Right lung (tissue), 5 donors: Measurements from ENCODE around the gene MYOC. TPM values are rescaled to one million over a fixed set of nuclear protein-coding genes. Genes with fewer than 3 reads are reported as not detected.
"Not testable (repeated sequence)": the region's sequence is repeated elsewhere in the genome, so short reads cannot be mapped to it uniquely, and the experiment has no call there.

Experiments used
- DNase-seq, 2 donors: peaks; one replicate each; pipeline ENCODE4 v3.0.0-alpha.2; 2013
- polyA plus RNA-seq, 5 donors: library from polyadenylated mRNA; unstranded; fragments of 120-200 nt; gene quantifications; one replicate each; pipeline versions ENCODE4 v1.2.1 to v1.2.3, GENCODE V29; 2013; ENCODE audit warnings: inconsistent platforms in 1 of 5, low replicate concordance in 1 of 5; ENCODE audit not compliant: insufficient read length in 5 of 5, insufficient read depth in 1 of 5

The MYOC gene
- polyA plus RNA-seq, 5 donors, result 2.8 to 7.6 (median 6.1) TPM

DNA sequence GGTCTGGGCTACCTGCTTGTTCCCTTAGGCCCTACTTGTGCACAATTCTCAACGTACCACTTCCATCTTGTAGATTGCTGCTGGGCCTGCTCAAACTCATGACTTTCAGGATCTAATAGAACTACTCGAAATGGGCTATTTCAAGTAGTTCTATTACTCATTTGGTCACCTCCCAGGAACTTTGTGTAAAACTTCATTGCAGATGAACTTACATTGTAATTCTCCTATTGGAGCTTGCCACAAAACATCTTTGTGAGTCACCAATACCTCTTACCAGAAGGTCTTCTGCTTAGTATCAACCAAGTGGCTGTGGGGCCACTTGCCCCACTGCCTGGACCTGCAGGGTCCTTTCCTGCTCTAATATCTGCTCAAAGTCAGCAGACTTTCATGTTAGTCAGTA, 41.2 kb downstream of the MYOC start:
- no peak for DNase-seq

DNA sequence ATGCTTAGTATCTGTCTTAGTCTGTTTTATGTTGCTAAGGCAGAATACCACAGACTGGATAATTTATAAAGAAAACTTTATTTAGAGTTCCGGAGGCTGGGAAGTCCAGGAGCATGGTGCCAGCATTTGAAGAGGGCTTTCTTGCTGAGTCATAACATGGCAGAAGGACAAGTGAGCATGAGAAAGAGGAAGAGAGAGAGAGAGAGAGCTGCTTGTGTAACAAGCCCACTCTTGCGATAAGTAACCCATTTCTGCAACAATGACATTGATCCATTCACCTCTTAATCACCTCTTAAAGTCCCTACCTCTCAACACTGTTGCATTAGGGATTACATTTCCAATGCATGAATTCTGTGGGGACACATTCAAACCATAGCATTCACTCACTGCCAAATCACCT, 42.1 kb downstream of the MYOC start:
- DNase-seq, result no peak

DNA sequence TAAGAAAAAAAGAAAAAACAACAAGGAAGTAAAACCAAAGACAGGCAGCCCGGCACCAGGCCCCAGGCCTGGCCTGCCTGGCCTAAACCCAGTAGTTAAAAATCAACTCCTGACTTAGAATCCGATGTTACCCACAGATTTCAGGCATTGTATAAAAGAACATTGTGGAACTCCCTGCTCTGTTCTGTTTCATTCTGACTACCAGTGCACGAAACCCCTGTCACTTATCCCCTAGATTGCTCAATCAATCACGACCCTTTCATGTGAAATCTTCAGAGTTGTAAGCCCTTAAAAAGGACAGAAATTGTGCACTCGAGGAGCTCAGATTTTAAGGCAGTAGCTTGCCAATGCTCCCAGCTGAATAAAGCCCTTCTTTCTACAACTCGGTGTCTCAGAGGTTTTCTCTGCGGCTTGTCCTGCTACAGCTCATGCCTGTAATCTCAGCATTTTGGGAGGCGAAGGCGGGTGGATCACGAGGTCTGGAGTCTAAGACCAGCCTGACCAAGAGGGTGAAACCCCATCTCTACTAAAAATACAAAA, 46.0 kb downstream of the MYOC start:
- no peak for DNase-seq

DNA sequence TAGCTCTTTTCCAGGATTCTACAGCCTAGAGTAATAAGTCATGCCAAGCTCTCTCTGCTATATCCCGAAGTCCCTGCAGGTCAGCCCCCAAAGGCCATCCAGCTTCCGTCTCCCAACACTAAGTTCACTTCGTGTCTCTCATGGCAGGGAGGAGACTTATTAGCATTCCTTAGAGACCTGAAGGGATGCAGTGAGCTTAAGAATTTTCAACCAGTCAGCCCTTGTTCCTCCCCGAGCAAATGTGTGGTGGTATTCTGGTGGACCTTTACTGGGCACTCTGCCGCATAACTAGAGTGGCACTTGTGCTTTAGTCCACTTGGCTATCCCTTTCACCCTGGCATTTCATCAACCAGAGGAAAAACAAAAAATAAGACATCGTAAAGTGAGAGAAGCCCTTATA, 49.4 kb downstream of the MYOC start:
- not testable (repeated sequence) for DNase-seq

DNA sequence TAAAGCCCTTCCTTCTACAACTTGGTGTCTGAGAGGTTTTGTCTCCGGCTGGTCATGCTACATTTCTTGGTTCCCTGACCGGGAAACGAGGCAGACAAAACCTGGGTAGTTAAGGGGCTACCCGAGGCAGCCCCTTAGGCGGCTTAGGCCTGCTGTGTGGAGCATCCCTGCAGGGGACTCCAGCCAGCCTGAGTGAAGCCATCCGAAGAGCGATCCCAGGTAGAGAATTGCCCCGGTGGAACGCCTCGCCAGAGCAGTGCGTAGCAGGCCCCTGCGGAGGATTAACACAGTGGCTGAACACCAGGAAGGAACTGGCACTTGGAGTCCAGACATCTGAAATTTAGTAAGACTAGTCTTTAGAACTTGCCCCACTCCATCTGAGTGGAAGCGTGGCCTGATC, 51.6 kb downstream of the MYOC start:
- no peak for DNase-seq

DNA sequence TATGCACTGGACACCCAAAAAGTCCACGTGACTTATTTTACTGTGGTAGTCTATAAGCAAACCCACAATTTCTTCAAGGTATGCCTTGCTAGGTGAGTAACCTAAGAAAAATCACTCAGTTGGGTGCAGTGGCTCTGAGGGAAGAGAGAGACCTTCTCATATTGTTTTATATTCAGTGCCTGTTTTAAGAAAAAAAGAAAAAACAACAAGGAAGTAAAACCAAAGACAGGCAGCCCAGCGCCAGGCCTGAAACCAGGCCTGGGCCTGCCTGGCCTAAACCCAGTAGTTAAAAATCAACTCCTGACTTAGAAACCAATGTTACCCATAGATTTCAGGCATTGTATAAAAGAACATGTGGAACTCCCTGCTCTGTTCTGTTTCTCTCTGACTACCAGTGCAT, 52.2 kb downstream of the MYOC start:
- DNase-seq, result not testable (repeated sequence)

DNA sequence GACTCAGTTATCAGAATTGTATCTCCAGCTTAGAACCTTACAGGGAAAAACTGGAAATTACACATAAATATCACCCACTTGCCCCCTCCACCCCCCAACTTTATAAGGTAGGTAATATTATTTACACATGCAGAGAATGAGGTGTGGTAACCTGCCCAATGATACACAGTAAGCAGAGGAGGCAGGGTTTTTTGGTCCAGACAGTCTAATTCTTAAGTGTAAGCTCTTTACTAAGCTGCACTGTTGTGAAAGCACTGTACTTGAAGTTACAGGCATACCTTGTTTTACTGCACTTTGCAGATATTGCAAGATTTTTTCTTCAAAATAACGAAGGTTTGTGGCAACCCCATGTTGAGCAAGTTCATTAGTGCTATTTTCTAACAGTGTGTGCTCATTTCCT, 55.3 kb downstream of the MYOC start:
- DNase-seq, result no peak

DNA sequence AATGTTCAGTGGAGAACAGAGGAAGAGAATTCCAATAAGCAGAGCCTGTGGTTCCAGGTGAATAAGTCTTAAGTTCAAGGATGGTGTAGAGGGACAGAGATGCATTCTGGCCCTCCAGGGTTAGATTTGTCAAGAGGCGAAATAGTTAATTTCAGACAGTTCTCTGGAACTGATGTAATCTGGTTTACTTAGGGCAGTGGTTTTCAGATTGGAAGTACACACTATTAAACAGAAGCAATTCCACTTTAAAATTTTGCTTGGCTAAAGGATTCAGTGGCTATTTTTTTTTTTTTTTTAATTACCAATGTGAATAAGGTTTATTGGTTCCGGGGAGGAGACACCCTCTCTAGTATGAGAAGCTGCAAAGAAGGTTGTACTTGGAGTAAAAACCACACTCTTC, 55.8 kb downstream of the MYOC start:
- DNase-seq, result no peak

DNA sequence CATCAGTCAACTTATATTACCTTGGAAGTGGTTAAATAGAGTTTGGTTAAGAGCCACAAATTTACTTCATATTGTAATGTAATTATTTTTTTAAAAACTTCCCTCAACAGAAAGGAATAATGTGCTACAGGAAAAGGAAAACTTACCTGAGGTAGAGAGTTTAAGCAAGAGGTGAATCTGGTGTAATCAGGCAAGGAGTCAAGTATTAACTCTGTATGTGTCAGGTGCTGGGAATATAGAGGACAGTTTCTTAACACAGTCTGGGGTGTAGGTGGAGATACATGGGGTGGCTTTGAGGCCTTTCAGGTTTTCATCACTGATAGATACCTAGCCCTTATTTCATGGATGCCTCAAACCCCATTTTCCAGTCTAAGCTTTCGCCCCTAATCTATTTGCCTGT, 56.4 kb downstream of the MYOC start:
- no peak for DNase-seq

DNA sequence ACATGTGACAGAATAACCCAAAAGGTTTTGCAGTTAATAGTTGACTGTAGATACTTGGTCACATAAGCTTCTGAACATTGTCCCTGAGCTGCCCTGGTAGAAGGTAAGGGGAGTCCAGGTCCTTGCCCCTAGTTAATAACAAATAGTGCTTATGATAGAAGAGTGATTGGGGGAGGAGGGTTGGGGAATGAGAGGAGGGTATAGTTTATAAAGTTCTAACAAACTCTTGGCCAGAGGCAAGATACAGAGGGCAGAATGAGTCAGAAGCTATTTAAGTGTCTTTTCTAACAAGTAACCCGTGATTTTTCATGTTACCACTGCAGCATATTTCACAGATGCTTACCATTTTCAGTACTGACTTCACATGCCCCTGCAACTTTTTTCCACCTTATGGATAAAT, 57.2 kb downstream of the MYOC start:
- DNase-seq, result no peak

DNA sequence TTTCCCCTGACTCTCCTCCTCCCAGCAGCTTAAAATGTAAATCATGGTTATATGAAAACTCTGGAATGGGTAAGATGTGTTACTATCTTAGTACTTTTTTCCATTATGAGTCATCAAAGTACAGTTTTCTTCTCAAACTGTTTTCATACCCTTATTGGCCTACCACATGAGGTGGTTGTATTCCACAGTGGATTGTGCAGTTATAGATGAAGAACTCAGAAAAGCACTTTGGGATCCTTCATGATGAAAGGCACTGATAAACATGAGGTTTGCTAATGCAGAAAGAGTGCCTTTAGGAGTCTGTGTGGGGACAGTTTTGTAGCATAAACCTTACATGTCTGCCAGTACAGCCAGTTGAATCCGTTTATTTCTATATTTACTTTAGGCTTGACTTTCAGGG, 62.5 kb downstream of the MYOC start:
- no peak for DNase-seq

DNA sequence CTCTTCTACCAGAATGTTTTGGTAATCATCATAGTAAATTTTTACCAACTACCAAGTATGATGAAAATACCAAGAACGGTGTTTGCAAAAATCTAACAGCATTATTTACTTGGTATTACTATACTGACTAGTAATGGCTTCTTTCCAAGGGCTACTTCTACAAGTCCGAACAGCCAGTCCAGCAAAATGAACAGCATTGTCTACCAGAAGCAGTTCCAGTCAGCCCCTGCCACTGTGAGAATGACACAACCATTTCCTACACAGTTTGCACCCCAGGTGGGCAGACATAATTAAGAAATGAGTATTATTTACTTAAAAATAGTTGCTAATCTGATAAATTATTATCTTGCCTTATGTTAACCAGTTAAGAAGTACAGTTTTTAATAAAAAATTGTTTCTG, 64.3 kb downstream of the MYOC start:
- no peak for DNase-seq

DNA sequence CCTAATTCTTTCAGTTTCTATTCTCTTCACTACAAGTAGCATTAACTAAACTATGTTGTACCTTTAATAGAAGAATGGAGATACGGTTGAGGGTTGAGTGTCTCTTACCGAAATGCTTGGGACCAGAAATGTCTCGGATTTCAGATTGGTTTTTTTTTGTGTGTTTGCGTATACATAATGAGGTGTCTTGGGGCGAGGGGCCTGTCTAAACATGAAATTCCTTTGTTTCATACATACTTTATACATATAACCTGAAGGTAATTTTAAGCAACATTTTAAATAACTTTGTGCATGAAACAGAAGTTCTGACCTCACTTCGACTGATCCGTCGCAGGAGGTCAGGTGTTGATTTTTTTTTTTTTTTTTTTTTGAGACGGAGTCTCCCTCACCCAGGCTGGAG, 66.8 kb downstream of the MYOC start:
- no peak for DNase-seq

Other genes starting within 250 kb of the MYOC start
- gene PRRC2C, start 167.2 kb downstream of the MYOC start, polyA plus RNA-seq, result 100 to 1,000 TPM in 4 of 5 donors, 10 to 100 TPM in 1; 88.3 to 131 (median 121) TPM
- gene MYOCOS, start 30.4 kb downstream of the MYOC start, polyA plus RNA-seq, result under 1 TPM; 0.10 to 0.27 (median 0.15) TPM
- 10 to 100 TPM; 13.5 to 22.4 (median 19.7) TPM for gene VAMP4, start 89.4 kb upstream of the MYOC start, polyA plus RNA-seq
- gene METTL13, start 129.0 kb upstream of the MYOC start, polyA plus RNA-seq, result 10 to 100 TPM; 32.8 to 37.4 (median 36.8) TPM
- gene DNM3, start 188.8 kb upstream of the MYOC start, polyA plus RNA-seq, result 1 to 10 TPM; 4.1 to 6.9 (median 5.2) TPM